Activated T-helper 2 cell treated with anti-CD3 and anti-CD28 coated beads, Interferon-gamma antibody, Interleukin-2, Interleukin-4, amounts not matched to agents 10 μg/mL and 5 μg/mL and 100 μg/mL, durations not matched to agents 14 hours and 24 hours and 36 hours (primary cell): ENCODE results near the gene RMC1. TPM values are rescaled to one million over a fixed set of nuclear protein-coding genes. Genes with fewer than 3 reads are reported as not detected.

Experiments used
- DNase-seq: peaks from one replicate; pipeline ENCODE4 v3.0.0; 2021; ENCODE audit warnings: low spot score
- H3K27ac Mint-ChIP-seq: one replicate; pipeline ENCODE4 v1.8.0; 2021; ENCODE audit warnings: mixed read lengths
- H3K27me3 Mint-ChIP-seq: one replicate; pipeline ENCODE4 v1.8.0; 2021; ENCODE audit warnings: low read depth, mixed read lengths
- H3K36me3 Mint-ChIP-seq: one replicate; pipeline ENCODE4 v1.8.0; 2021; ENCODE audit warnings: low read depth, mixed read lengths
- H3K4me1 Mint-ChIP-seq: one replicate; pipeline ENCODE4 v1.8.0; 2021; ENCODE audit warnings: low read depth, mixed read lengths
- H3K4me3 Mint-ChIP-seq: one replicate; pipeline ENCODE4 v1.8.0; 2021; ENCODE audit warnings: low read depth, mild to moderate bottlenecking, moderate library complexity, mixed read lengths
- H3K9me3 Mint-ChIP-seq: one replicate; pipeline ENCODE4 v1.8.0; 2021; ENCODE audit warnings: mixed read lengths
- intact Hi-C: fragments of 100-400 bp; cut with micrococcal nuclease; formaldehyde crosslinking; loops from one replicate; pipeline ENCODE4 v1.15.1; 2023
- total RNA-seq: library from RNA; stranded (reverse); gene quantifications from 2 replicates; pipeline ENCODE4 v1.2.3, GENCODE V29; 2022

The RMC1 gene
- 42.9 and 50.5 TPM in 2 replicates for total RNA-seq

GRCh38 chr18:23503038-23503962 lies at the start of gene RMC1:
Gene RMC1, plus strand, starts transcription at chr18:23503511. Its CDS starts 108 bp downstream, at chr18:23503619.
- intact Hi-C loops: loop anchor here (1.0 to 5.0 kb wide), 6 partner anchors 15 to 571 kb away; partner anchors contain the start of genes RBBP8, RIOK3 and TTC39C
- H3K9me3 Mint-ChIP-seq: no peaks in the 10 kb centered on the region
- no peaks in the 10 kb centered on the region for H3K27me3 Mint-ChIP-seq
- H3K4me1 Mint-ChIP-seq: peaks cover 44% of the 10 kb centered on the region
- H3K36me3 Mint-ChIP-seq: peaks cover 27% of the 10 kb centered on the region
- peak within 1 kb of the TSS; percentile 85 for H3K27ac Mint-ChIP-seq
- peak within 1 kb of the TSS; percentile 95 for H3K4me3 Mint-ChIP-seq
- peak; percentile 96 for DNase-seq

- Mint-ChIP-seq H3K27ac (peak overlapping the region; percentile 88), H3K4me3 (peak overlapping the region; percentile 92), H3K27me3 (peaks cover 3% of the 10 kb centered on the region), H3K36me3 (peaks cover 26% of the 10 kb centered on the region), H3K9me3 (no peaks in the 10 kb centered on the region), H3K4me1 (peaks cover 41% of the 10 kb centered on the region)
- no peak for DNase-seq
- intact Hi-C loops: loop anchor here (1.0 to 10.0 kb wide), 5 partner anchors 15 to 519 kb away; partner anchors contain the start of genes NPC1, RBBP8 and RMC1
Measured at GRCh38 chr18:23453680-23454058, 49.6 kb upstream of the RMC1 start.

- peaks cover 39% of the 10 kb centered on the region for H3K36me3 Mint-ChIP-seq
- H3K27me3 Mint-ChIP-seq: no peaks in the 10 kb centered on the region
- no peak overlapping the region for H3K27ac Mint-ChIP-seq
- DNase-seq: no peak
- H3K4me1 Mint-ChIP-seq: peaks cover 58% of the 10 kb centered on the region
- intact Hi-C loops: loop anchor here (10.0 kb wide), 1 partner anchor 522 kb away; the partner anchor contains the start of gene RBBP8
- no peak overlapping the region for H3K4me3 Mint-ChIP-seq
- no peaks in the 10 kb centered on the region for H3K9me3 Mint-ChIP-seq
Measured at GRCh38 chr18:23456835-23457234, 46.5 kb upstream of the RMC1 start.

- H3K27me3 Mint-ChIP-seq: no peaks in the 10 kb centered on the region
- H3K9me3 Mint-ChIP-seq: no peaks in the 10 kb centered on the region
- DNase-seq: no peak
- intact Hi-C loops: loop anchor here (10.0 kb wide), 1 partner anchor 524 kb away; the partner anchor contains the start of gene RBBP8
- H3K4me3 Mint-ChIP-seq: no peak overlapping the region
- H3K36me3 Mint-ChIP-seq: peaks cover 57% of the 10 kb centered on the region
- H3K4me1 Mint-ChIP-seq: peaks cover 51% of the 10 kb centered on the region
- H3K27ac Mint-ChIP-seq: no peak overlapping the region
Measured at GRCh38 chr18:23458830-23459529, 44.3 kb upstream of the RMC1 start.

GRCh38 chr18:23459530-23459921 lies 43.8 kb upstream of the RMC1 start:
- Mint-ChIP-seq H3K36me3 (peaks cover 57% of the 10 kb centered on the region), H3K27me3 (no peaks in the 10 kb centered on the region), H3K9me3 (no peaks in the 10 kb centered on the region), H3K4me1 (peaks cover 46% of the 10 kb centered on the region), H3K4me3 (no peak overlapping the region), H3K27ac (no peak overlapping the region)
- intact Hi-C loops: loop anchor here (10.0 kb wide), 1 partner anchor 525 kb away; the partner anchor contains the start of gene RBBP8
- DNase-seq: no peak

GRCh38 chr18:23460285-23461273 lies 42.7 kb upstream of the RMC1 start:
- no peak overlapping the region for H3K4me3 Mint-ChIP-seq
- H3K27me3 Mint-ChIP-seq: no peaks in the 10 kb centered on the region
- no peak overlapping the region for H3K27ac Mint-ChIP-seq
- no peaks in the 10 kb centered on the region for H3K9me3 Mint-ChIP-seq
- DNase-seq: no peak
- intact Hi-C loops: no loop called here
- H3K4me1 Mint-ChIP-seq: peaks cover 40% of the 10 kb centered on the region
- peaks cover 55% of the 10 kb centered on the region for H3K36me3 Mint-ChIP-seq

- no peak overlapping the region for H3K27ac Mint-ChIP-seq
- intact Hi-C loops: no loop called here
- no peaks in the 10 kb centered on the region for H3K9me3 Mint-ChIP-seq
- peaks cover 62% of the 10 kb centered on the region for H3K36me3 Mint-ChIP-seq
- no peak overlapping the region for H3K4me3 Mint-ChIP-seq
- DNase-seq: no peak
- H3K4me1 Mint-ChIP-seq: peaks cover 30% of the 10 kb centered on the region
- no peaks in the 10 kb centered on the region for H3K27me3 Mint-ChIP-seq
Measured at GRCh38 chr18:23462876-23463275, 40.4 kb upstream of the RMC1 start.

- H3K4me3 Mint-ChIP-seq: no peak overlapping the region
- peaks cover 55% of the 10 kb centered on the region for H3K36me3 Mint-ChIP-seq
- H3K9me3 Mint-ChIP-seq: no peaks in the 10 kb centered on the region
- H3K27me3 Mint-ChIP-seq: no peaks in the 10 kb centered on the region
- no peaks in the 10 kb centered on the region for H3K4me1 Mint-ChIP-seq
- DNase-seq: no peak
- intact Hi-C loops: no loop called here
- H3K27ac Mint-ChIP-seq: no peak overlapping the region
Measured at GRCh38 chr18:23468753-23469459, 34.4 kb upstream of the RMC1 start.

GRCh38 chr18:23470620-23471387 lies 32.5 kb upstream of the RMC1 start:
- intact Hi-C loops: no loop called here
- Mint-ChIP-seq H3K36me3 (peaks cover 55% of the 10 kb centered on the region), H3K4me3 (no peak overlapping the region), H3K27ac (no peak overlapping the region), H3K4me1 (no peaks in the 10 kb centered on the region), H3K27me3 (no peaks in the 10 kb centered on the region), H3K9me3 (no peaks in the 10 kb centered on the region)
- DNase-seq: no peak

- Mint-ChIP-seq H3K36me3 (peaks cover 56% of the 10 kb centered on the region), H3K4me1 (no peaks in the 10 kb centered on the region), H3K9me3 (no peaks in the 10 kb centered on the region), H3K4me3 (no peak overlapping the region), H3K27ac (no peak overlapping the region), H3K27me3 (no peaks in the 10 kb centered on the region)
- DNase-seq: no peak
- intact Hi-C loops: no loop called here
Measured at GRCh38 chr18:23471486-23471885, 31.8 kb upstream of the RMC1 start.

- no peaks in the 10 kb centered on the region for H3K9me3 Mint-ChIP-seq
- no peaks in the 10 kb centered on the region for H3K27me3 Mint-ChIP-seq
- no peaks in the 10 kb centered on the region for H3K4me1 Mint-ChIP-seq
- H3K36me3 Mint-ChIP-seq: peaks cover 61% of the 10 kb centered on the region
- DNase-seq: no peak
- H3K27ac Mint-ChIP-seq: no peak overlapping the region
- H3K4me3 Mint-ChIP-seq: no peak overlapping the region
- intact Hi-C loops: no loop called here
Measured at GRCh38 chr18:23479829-23480505, 23.3 kb upstream of the RMC1 start.
